Astrocyte of the cerebellum (primary cell): ENCODE data around the gene RHBDL3.

Experiments used
- DNase-seq: peaks from one replicate; pipeline ENCODE4 v3.0.0-alpha.2; 2011; ENCODE audit warnings: low read depth
- H3K4me3 ChIP-seq: 2 replicates; pipeline ENCODE4 v1.5.1; 2011; ENCODE audit warnings: mild to moderate bottlenecking, low read depth, low read length, moderate library complexity
- in situ Hi-C: cut with HindIII; loops from 2 replicates; pipeline ENCODE4 v1.10.0; 2017; ENCODE audit warnings: low sequenced_read_pairs
- TF ChIP-seq, protein P1 (sequence below): IDR thresholded peaks from 2 replicates; pipeline ENCODE4 v1.5.1; 2012; ENCODE audit warnings: low read length, low read depth, moderate library complexity, mild to moderate bottlenecking; ENCODE audit errors: missing control alignments

RHBDL3 gene

DNA sequence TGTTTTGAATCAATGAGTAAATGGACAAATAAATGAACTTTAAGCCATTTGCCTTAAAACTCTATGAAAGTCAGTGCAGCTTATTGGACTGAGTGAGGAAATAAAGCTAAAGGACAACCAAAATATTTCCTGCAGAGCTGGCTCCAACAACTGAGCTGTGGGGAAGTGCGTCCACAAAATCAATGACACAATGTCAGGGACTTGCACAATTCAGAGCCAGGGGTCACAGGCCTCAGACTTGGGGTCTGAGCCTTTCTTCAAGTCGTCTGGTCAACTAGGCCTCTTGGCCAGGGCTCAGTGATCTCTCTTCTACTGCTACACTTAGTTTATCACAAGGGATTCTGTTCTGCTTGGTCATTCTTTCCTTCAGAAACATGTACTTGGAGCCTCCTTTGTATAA is 26.2 kb upstream of the RHBDL3 start:
- DNase-seq, result no peak
- in situ Hi-C loops, result no loop called here
- no peak overlapping the region for H3K4me3 ChIP-seq
- TF ChIP-seq, protein P1, sequence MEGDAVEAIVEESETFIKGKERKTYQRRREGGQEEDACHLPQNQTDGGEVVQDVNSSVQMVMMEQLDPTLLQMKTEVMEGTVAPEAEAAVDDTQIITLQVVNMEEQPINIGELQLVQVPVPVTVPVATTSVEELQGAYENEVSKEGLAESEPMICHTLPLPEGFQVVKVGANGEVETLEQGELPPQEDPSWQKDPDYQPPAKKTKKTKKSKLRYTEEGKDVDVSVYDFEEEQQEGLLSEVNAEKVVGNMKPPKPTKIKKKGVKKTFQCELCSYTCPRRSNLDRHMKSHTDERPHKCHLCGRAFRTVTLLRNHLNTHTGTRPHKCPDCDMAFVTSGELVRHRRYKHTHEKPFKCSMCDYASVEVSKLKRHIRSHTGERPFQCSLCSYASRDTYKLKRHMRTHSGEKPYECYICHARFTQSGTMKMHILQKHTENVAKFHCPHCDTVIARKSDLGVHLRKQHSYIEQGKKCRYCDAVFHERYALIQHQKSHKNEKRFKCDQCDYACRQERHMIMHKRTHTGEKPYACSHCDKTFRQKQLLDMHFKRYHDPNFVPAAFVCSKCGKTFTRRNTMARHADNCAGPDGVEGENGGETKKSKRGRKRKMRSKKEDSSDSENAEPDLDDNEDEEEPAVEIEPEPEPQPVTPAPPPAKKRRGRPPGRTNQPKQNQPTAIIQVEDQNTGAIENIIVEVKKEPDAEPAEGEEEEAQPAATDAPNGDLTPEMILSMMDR, result no peak

DNA sequence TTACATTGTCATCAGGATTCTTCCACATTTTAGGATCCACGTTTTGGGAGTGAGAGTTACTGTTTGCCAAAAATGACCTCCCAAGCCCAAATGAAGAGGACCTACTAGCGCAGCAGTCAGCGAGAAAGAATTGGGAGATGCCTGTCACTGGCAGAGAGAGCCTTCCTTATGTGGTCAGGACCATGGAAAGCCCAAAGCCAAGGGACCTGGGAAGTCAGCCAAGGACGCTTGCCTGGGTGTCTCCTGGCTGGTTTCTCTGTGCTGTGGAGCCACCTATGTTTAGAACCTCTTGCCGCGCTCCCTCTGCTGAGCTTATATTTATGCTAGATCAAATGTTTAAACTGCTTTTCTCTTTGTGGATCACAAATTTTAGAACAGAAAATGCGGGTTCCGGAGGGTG is 24.9 kb upstream of the RHBDL3 start:
- in situ Hi-C loops, result no loop called here
- no peak overlapping the region for H3K4me3 ChIP-seq
- TF ChIP-seq, protein P1, result no peak
- peak; percentile 4 for DNase-seq

DNA sequence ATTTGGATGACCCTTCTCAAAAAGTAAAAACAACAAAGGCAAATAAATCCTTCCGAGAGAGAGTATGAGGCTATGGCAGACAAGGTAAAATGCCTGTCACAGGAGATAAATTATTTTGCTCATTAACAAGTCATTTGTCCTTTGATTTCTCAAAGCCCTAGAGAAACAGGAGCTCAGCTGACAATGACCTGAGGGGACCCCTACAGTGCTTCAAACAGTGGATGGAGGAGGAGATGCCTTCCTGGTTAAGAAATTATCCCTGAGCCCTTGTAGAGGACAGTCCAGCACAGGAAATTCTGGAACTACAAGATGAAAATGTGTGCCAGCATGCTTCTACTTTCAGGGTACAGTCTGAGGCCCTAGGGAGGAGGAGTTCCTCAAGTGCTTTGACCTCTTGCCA is 24.0 kb upstream of the RHBDL3 start:
- in situ Hi-C loops, result no loop called here
- no peak for DNase-seq
- TF ChIP-seq, protein P1, result no peak

DNA sequence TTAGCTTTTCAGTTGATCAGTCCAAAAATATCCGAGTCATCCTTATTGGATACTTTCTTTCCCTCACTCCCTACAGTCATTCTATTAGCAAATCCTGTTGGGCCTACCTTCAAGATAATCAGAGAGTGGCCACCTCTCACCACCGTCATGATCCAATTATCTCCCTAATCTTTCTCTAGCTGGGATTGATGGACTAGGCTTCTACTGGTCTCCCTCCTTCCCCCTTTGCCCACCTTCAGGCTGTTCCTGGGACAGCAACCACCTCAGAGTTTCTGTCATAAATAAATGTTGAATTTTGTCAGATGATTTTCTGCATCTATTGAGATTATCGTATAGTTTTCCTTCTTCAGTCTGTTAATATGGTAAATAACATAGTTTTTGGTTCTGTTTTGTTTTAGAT is 16.2 kb upstream of the RHBDL3 start:
- TF ChIP-seq, protein P1, result no peak
- DNase-seq, result no peak
- H3K4me3 ChIP-seq, result no peak overlapping the region
- in situ Hi-C loops, result no loop called here

More for the DNA sequence above, 24.0 kb upstream of the RHBDL3 start:
- H3K4me3 ChIP-seq, result no peak overlapping the region

DNA sequence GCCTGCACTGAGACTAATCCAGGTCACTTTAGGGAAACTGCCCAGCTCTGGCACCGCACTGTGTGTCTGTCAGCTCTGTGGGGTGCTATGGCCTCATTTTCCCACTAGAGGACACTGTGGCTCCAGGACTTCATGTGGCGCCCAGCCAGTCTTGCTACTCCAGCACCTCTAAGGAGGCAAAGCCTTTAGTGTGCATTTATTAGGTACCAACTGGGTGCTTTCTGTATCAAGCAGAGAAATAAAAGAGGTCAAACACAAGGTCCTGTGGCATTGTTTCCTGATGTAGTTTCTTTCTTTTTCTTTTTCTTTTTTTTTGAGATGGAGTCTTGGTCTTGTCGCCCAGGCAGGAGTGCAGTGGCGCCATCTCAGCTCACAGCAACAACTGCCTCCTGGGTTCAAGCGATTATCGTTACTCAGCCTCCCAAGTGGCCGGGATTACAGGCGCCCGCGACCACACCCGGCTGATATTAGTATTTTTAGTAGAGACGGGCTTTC is 12.5 kb upstream of the RHBDL3 start:
- DNase-seq, result peak; percentile 42
- TF ChIP-seq, protein P1, result peak; percentile 99
- in situ Hi-C loops, result no loop called here
- H3K4me3 ChIP-seq, result no peak overlapping the region

DNA sequence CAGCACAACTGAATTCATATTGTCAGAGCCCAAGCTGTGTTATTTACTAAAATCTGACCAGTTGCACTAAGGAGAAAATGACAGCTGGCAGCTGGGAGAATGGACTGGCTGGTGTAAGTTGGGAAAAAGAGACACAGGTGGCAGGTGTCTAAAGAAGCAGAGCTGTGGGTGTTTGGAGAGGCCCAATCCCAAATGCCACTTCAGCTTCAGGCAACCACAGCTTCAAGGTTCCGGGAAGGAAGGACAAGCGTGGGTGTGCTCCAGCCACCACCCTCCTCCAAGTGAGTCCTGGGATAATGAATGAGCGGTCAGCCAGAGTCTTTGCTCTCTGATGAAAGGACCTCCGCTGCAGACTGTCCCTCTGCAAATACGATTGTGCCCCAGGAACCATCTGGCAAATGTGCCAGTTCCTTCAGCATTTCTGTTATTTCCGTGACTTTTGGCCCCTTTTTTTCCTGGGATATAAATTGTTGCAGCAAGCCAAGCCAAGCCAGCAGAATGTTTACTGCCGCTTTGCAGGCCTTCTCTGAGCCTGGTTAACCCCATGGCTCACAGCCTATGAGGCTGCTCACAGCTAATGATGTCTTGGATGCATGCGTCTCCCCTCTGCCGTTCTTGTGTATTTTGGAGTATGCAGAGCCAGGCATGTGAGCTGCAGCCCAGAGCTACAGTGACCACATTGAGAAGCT is 9.5 kb upstream of the RHBDL3 start:
- H3K4me3 ChIP-seq, result no peak overlapping the region
- TF ChIP-seq, protein P1, result no peak
- in situ Hi-C loops, result no loop called here
- no peak for DNase-seq
